Jurkat, Clone E6-1 (cell line): ENCODE measurements around the gene CBX8.
"Not testable (repeated sequence)": the region's sequence is repeated elsewhere in the genome, so short reads cannot be mapped to it uniquely, and the experiment has no call there.

ENCODE experiments used
- DNase-seq: peaks from one replicate; pipeline ENCODE4 v3.0.0-alpha.2; 2011; ENCODE audit warnings: low read depth, low spot score
- H3K4me3 ChIP-seq: 2 replicates; pipeline ENCODE4 v1.5.1; 2011; ENCODE audit warnings: mild to moderate bottlenecking, low read length, control low read depth, moderate library complexity

CBX8 gene

GRCh38 chr17:79771276-79771675 lies 25.6 kb downstream of the CBX8 start:
- DNase-seq, result no peak
- H3K4me3 ChIP-seq, result no peak overlapping the region

- no peak for DNase-seq
- no peak overlapping the region for H3K4me3 ChIP-seq
Observed at GRCh38 chr17:79769570-79770506, 27.0 kb downstream of the CBX8 start.

GRCh38 chr17:79765708-79766107 lies 31.2 kb downstream of the CBX8 start:
- no peak overlapping the region for H3K4me3 ChIP-seq
- no peak for DNase-seq

GRCh38 chr17:79761894-79762589 lies 34.8 kb downstream of the CBX8 start:
- H3K4me3 ChIP-seq, result no peak overlapping the region
- DNase-seq, result no peak

- H3K4me3 ChIP-seq, result no peak overlapping the region
- no peak for DNase-seq
Observed at GRCh38 chr17:79760197-79760906, 36.5 kb downstream of the CBX8 start.

- no peak for DNase-seq
- no peak overlapping the region for H3K4me3 ChIP-seq
Observed at GRCh38 chr17:79758271-79758670, 38.6 kb downstream of the CBX8 start.

- no peak overlapping the region for H3K4me3 ChIP-seq
- DNase-seq, result no peak
Observed at GRCh38 chr17:79757140-79757745, 39.6 kb downstream of the CBX8 start.

GRCh38 chr17:79755591-79755990 lies 41.3 kb downstream of the CBX8 start:
- H3K4me3 ChIP-seq, result no peak overlapping the region
- DNase-seq, result no peak

- not testable (repeated sequence) for H3K4me3 ChIP-seq, DNase-seq
Observed at GRCh38 chr17:79754903-79755302, 42.0 kb downstream of the CBX8 start.

- no peak for DNase-seq
- H3K4me3 ChIP-seq, result no peak overlapping the region
Observed at GRCh38 chr17:79754370-79754769, 42.5 kb downstream of the CBX8 start.

- no peak for DNase-seq
- H3K4me3 ChIP-seq, result no peak overlapping the region
Observed at GRCh38 chr17:79752175-79752574, 44.7 kb downstream of the CBX8 start.

- no peak for DNase-seq
- no peak overlapping the region for H3K4me3 ChIP-seq
Observed at GRCh38 chr17:79750650-79751545, 46.0 kb downstream of the CBX8 start.

- DNase-seq, result no peak
- no peak overlapping the region for H3K4me3 ChIP-seq
Observed at GRCh38 chr17:79749958-79750357, 46.9 kb downstream of the CBX8 start.

GRCh38 chr17:79749156-79749815 lies 47.6 kb downstream of the CBX8 start:
- H3K4me3 ChIP-seq, result no peak overlapping the region
- DNase-seq, result no peak

- no peak overlapping the region for H3K4me3 ChIP-seq
- DNase-seq, result no peak
Observed at GRCh38 chr17:79748295-79749099, 48.4 kb downstream of the CBX8 start.

- no peak for DNase-seq
- no peak overlapping the region for H3K4me3 ChIP-seq
Observed at GRCh38 chr17:79747508-79748294, 49.2 kb downstream of the CBX8 start.
